OCI-M2 (cell line): ENCODE results near the gene TENM3.

Source experiments
- DNase-seq: peaks from one replicate; lab custom pipeline; 2025; ENCODE audit not compliant: unreplicated experiment; lab: John Stamatoyannopoulos, UW

Gene TENM3

DNA sequence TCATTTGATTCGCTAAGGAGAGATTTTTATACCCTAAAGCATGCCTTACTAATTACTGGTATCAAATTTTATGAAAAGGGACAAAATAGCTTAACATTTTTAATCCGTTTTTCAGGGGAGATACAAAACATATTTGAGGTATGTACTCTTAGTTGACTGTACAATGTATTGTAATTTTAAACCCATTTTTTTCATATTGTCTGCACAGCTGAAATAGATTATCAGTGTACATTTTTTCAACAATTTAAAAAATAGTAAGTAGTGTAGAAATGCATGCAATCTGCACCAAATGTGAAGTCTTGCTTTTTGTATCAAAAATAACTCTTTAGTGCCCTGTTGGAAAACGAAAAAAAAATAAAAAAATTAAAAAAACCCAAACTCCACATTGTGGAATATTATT, 82.2 kb downstream of the TENM3 start:
- no peak for DNase-seq

DNA sequence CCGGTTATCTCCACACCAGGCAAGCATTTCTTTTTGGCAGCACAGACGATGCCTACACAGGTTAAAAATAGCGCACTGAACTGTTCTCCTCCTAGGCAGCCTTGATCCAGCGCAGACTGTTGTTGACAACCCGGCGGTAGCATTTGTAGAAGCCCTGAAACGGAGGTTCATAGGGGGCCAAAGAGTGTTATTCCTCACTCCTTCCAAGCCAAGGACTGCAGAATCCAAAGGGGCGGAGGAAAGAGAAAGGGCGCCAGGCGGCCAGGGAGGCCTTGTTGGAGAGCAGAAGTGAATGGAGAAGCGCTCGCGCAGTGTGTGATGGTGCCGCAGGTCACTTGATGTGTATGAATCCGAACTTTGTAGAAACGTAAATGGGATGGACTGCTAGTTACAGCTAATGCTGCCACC, 82.7 kb downstream of the TENM3 start:
- no peak for DNase-seq

DNA sequence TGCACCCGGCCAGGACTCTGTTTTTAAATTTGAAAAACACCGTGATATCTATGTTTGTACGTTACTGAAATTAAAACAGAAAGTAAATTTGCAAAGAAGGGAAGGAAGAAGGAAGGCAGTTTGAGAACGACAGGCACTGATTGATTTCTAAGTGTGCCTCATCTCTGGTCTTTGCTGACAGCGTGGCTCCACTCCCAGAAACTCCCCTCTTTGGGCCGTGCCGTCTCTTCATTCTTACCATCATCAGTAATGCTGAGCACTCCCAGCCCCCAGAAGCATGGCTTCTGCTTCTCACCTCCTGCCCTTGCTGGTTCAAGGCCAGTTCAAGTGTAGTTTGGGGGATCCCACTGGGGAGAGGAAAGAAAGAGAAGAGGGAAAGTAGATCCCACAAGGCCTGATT, 85.3 kb downstream of the TENM3 start:
- DNase-seq: no peak

DNA sequence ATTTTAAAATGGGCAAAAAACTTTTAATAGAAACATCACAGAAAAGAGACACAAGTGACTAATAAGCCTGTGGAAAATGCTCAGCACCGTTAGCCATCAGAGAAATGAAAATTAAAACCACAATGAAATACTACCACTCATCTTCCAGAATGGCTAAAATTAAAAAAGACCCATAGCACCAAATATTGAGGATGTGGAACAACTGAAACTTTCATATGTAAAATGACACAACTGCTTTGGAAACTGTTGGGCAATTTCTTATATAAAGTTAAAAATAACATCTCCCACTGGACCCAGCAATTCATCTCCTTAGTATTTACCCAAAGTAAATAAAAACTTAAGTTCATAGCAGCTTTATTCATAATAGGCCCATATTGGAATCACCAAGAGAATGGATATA, 94.2 kb downstream of the TENM3 start:
- DNase-seq: no peak

DNA sequence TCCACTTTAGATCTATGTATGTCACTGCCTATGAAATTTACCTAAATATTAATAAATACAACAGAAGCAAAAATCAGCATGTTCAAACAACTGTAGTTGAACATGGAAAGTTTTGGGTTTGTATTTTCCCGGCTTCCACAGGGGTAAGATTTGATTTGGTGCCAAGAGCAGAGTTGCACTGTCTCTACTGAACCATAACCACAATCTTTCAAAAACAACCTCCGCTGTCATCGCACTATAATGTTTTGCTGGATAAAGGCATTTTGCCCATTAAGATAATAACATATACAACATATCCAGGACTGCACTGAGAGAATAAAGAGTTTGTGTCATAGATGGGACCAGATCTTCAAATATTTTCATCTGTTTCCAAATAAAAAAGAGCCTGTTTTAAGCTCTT, 94.9 kb downstream of the TENM3 start:
- DNase-seq: no peak

DNA sequence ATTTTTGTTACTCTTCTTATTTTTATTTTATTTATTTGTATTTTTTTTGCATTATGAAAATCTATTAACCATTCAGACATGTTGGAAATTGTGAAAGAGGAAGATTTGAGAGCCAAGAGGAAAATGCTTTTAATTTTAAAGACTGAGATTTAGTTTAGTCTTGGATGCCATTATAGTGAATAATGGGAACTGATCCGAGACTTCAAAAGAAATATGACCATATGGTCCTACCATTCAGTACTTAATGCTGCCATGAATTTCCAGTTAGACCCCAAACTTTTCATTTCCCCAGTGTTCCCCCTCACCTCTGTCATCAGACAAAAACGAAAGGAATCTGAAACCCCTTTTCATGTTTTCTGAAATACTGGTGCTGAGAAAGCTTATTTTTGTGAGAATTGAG, 95.5 kb downstream of the TENM3 start:
- DNase-seq: no peak

DNA sequence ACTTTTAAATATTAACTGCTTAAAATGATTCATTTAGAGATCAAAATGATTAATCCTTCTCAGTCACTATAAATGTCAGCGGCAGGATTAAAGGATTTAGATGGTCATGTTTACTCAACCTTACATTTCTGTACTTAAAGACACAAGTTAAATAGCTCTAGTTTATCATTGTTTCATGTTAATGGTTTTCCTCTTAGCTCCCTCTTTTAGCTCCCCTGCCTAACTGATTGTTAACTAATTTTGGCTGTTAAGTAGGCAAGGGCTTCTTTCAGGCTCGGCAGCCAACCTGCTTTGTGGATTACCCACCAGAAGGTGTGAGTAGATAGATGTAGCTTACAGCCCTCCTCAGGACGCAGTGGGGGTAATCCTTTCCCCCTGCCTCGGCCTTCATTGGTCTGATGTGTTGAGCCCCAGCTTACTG, 96.0 kb downstream of the TENM3 start:
- DNase-seq: no peak

DNA sequence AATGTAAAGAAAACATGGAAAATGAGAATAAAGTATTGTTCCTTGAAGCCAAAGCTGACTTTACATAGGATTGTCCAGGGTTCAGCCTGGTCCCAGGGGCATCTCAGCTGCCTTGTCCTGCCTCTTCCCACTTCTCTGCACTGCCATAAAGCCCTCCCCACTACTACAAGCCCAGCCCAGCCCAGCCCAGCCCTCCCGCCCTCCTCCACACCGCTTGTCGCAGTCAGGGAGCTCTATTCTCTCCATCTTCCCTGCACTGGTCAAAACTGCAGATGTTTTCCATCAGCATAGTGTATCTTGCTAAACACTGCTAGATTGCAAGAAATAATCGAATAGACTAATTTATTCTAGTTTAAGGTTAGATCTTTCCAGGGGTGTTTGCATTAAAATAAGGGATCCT, 100.3 kb downstream of the TENM3 start:
- no peak for DNase-seq

DNA sequence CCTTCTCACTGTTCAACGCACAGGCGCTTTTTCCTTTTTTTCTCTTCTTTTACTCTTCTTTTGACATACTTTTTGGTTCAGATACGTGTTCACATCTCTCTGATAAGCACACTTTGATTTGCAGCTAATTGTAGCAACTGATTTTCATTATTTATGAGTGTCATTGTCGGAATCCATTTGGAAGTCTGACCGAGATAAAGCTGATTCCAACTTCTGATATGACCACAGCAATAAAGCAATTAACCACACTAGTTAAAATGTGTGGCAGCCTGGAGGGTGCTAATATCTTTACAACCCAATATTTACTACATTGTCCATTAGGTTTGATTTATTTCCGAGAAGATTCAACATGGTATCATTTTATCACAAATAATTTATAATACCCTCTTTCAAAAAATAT, 101.8 kb downstream of the TENM3 start:
- DNase-seq: no peak

DNA sequence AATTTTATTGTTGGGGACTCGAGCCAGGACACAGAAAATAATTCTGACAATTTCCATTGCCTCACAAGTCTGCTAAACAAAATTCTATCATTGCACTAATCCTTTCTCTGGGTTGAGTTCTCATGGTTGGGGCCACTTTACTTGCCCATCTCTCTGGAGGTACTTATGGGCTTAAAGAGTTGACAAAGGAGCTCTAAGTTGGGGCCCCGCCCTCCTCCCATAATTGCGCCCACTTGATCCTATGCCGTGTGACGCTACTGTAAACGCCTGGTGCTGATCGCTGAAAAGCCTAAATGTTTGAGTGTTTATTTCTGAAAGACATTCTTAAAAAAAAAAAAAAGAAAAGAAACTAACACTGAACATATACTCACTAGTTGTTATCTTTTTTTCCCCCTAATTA, 103.0 kb downstream of the TENM3 start:
- DNase-seq: no peak

DNA sequence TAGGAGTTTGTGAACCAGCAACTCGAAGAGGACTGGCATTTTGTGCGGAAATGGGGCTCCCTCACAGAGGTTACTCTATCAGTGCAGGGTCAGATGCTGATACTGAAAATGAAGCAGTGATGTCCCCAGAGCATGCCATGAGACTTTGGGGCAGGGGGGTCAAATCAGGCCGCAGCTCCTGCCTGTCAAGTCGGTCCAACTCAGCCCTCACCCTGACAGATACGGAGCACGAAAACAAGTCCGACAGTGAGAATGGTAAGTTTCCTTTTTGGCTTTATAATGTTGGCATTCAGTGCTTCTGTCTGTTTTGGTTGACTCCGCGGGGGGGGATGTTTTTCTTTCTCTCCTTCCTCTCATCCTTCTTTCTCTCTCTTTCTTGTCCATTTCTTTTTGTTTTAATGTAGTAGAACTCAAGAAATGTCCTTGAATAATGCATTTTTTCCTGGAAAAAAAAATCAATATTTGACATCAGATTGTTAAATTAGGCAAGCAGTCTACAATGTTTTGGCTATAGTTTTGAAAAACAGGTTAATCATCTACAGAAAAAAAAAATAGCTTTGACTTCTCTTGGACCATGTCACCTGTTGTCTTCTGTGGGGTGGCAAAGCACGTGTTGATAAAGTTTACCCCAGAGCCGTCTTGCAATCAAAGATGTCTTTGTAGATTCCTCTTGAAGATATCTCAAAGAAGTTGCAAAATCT, 103.6 kb downstream of the TENM3 start:
- no peak for DNase-seq

DNA sequence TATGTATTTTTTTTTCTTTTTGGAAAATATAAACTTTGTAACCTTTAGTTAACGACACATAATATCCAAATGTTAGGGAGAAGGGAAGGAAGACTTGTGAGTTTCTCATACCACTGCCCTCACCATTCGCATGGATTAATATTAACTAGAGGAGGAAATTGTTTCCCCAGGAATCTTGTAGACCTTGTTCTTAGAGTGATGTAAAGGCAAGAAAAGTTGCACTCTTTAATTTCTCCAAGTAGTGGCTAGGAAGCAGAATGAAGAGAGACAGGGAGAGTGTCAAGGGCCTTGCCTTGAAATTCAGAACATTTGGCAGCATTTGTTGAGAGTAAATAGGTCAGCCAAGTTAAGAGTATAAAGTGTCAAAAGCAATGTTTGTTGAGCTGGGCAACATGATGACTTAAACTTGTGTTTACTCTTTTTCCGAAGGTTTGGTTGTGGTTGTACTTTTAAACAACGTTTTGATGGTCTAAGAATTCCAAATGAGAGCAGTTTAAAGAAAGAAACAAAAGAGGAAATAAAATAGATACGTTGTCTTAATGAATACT, 105.7 kb downstream of the TENM3 start:
- no peak for DNase-seq

DNA sequence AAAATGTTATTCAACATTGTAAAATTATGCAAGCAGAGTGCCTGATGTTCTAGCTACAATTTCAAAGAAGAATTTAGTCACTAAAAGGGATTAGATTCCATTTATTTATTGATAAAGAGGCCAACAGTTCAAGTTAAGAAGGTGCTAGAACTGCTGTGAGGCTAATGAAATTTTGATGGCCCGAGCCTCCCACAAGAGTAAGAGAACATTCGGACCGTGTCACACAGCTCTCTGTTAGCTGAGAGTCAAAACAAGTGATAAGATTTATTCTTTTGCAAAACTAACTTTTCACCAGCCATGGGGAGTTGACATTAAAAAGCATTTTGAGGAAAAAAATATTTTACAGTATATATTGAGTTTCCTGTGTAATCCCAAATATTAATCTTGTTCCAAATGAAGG, 106.8 kb downstream of the TENM3 start:
- no peak for DNase-seq

DNA sequence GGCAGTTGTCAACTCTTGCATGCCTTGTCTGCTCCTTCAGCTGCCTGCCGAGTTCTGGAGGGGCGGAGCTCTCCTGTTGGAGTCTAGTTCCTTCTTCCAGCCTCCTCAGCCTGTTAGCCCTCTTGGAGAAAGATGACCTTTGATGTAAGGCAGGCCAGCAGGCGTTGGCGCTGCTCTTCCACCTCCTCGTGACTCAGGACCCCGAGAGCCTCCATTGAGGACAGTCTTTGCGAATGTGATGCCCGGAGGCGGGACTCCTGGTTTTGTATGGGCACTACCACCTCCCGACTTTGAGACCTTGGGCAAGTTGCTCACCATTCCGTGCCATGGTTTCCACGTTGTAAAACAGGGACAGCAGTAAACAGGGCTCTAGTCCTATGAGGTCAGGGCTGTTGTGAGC, 108.3 kb downstream of the TENM3 start:
- no peak for DNase-seq

DNA sequence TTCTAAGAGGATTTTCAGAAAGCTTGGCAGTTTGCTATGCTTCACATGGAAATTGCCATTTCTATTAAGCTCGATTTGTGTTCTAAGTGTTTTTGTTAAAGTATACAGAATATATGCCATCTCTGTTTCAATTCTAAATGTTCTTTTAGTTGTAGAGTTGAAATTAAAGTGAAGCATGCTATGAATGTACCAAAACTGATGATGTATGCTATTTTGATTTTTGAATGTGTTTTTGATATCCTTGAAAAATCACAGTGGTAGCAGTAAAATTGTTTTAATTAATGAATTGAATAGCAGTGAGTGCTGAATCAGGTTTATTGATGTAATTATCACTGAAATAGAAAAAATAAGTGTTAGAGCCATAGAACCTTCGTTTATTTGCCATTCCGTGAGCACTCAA, 110.9 kb downstream of the TENM3 start:
- DNase-seq: no peak

DNA sequence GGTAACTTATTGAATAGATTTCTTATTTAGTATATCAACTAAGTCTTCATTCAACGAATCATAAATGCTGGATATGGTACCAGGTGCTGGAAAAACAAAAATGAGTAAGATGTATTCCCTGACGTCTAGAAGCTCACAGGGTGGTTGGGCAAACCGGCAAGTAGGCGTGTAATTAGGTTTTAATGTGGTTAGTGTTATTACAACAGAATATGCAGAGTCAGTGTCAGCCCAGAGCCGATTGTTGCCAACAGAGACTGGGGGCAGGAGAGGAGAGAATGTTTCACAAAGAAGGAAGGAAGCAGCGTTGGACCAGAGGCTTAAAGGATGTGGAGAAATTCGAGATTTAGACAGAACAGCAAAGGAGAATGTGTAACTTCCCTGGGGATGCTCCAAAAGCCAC, 111.7 kb downstream of the TENM3 start:
- DNase-seq: no peak

DNA sequence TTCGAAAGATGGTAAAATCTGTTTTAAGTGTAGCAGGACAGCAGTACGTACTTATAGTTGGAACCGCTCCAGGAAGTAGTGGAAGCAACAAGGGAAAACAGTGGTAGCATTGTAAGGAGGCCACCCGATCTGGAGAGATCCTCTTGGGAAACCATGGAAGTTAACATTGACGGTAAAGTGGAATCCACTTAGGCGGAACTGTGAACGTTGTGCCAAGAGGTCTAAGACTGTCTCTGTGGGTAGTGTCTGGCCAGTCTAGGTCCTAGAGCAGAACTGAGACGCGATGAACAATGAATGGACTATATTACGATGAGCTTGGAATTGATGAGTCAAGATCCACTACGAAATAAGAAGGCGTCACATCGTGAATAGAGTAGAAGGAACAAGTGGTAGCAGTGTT, 124.0 kb downstream of the TENM3 start:
- no peak for DNase-seq

DNA sequence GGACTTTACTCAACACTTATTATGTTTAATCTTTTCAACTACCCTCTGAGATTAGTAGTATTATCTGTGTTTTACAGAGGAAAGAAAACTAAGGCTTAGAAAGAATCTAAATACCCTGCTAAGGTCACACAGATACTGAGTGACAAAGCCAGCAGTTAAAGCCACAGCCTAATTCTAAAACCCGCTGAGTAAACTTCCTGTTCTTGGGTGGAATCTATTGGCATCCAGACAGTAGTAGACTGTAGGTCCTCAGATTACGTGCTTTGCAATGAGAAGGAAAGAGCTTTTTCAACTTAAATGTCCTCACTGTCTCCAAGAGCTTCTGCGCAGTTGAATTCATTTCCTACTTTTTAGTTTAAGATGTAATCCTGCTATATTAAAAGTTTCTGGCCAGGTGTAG, 126.0 kb downstream of the TENM3 start:
- DNase-seq: no peak

DNA sequence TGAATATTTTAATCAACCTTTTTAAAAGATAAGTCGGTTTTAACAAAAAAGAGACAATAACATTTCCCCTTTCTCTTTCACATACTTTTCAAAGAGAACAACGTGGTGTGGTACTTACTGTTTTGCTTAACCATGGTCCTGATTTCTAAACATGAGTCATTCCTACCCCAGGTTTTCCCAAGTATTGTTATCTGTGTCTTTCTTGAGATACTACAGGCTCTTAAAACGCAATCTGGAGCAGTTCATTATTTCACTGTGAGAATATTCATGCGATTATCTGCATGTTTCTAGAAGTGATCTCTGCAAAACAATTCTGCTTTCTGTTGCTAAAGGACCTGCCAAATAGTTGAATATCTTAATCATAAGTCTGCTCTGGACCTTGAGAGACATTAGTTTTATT, 127.3 kb downstream of the TENM3 start:
- no peak for DNase-seq

DNA sequence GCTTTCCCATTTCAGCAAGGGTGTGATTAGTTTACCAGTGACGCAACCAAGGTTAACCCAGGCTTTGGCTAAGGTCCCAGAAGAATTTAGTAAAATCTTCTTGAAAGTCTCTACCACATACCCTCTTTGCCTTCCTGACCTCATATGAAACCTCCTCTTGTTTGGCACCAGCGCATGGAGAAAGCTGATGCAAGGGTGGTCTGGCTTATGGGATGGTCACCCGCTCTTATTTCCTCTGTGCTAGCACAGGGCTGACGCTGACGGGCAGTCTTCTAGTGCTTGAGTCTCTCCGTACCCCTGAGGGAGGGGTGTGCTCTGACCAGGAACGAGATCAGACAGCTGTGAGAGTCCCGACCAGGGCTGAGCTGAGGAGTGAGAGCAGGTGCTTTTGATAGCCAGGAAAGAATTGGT, 137.6 kb downstream of the TENM3 start:
- DNase-seq: no peak

DNA sequence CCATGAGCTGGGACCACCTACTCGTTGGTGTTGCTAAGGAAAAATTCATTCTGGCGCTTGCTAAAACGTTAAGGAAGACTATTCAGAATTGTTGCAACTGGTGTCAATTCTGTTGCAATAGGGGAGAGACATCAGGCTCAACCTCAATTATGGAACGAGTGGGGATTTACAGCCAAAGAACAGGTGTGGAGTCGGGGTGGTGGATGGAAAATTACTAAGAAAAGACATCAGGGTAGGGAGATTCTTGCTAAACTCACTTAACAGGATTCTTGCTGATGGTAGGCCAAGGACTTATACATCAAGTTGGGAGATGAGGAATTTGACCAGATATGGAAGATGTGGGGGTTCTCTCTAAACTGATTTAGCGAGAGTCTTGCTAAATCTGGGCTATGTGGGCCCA, 139.7 kb downstream of the TENM3 start:
- DNase-seq: no peak

DNA sequence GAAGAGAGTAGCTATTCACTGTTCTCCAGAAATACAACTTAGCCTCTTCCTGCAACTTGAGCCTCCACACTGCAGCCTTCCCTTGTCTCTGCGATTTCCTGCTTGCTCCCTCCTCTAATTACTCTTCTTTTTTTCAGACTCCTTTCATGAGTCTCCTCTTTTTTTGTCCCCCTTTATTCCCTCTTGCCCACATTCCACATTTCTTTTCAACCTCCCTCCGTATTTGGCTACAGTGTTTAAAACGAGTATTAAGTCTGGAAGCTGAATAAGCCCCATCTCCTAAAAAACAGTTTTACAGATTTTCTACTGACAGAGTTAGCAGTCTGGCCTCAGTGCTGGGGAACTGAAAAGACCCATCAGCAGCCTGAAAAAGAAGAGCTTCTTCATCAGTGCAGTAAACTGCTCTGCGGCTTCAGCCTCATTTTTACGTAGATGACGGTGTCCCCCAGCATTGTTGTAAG, 141.5 kb downstream of the TENM3 start:
- no peak for DNase-seq

DNA sequence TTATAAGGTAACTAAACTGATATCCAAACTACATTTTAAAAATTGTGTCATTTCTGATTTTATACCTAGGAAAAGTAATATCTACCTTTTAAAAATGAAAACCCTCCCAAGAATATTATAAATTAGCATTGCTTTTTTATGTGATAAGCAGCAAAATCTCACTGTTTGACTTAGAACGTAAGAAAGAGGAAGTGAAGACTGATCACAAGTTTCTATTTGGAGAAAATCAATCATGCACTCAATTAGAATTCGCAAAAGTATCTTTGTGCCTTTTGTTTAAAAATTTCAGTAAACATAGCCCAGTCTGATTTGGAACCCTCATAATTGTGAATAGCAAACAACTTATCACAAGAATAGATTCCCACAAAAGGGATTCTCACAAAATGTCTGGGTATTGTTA, 142.7 kb downstream of the TENM3 start:
- no peak for DNase-seq
